8988T (cell line): ENCODE data around the gene FGD5.

ENCODE experiments used
- DNase-seq: peaks from one replicate; pipeline ENCODE4 v3.0.0; 2011

The FGD5 gene

GRCh38 chr3:14831916-14832450 is 13.2 kb downstream of the FGD5 start:
- no peak for DNase-seq

DNA sequence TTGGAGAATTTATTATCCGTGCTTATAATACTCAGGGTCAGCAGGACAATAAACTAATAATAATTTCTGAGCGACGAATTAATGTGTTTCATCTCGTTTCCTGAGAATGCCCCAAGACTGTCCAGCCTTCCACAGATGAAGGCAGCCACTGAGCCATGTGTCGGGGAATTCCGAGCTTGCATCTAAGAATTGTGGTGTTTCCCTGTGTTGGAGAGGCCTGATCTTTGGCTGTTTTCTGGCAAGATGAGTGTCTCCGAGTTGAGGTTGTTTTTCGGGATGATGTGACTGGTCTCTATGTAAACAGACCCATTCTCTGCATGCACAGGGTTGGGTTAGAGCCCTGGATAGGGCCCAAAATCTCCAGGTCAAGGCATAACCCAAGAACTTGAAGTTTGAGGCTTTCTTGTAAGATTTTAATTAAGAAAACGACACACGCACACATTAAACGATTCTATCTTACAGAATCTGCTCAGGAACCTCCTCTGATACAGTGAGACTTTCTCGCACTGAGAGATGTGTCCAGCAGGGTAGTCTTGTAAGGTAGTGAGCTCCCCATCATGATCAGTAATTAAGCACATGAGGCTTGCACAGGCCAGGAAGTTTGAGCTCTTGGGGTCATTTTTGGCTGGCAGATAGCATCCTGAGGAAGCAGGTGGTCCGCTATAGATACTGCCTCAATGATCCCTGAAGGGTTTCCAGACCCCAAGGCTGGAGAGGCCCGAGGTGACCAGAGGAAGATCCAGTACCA is 14.4 kb downstream of the FGD5 start:
- DNase-seq, result no peak

GRCh38 chr3:14834121-14834520 is 15.4 kb downstream of the FGD5 start:
- no peak for DNase-seq

- DNase-seq, result no peak
These were observed 16.2 kb downstream of the FGD5 start for GRCh38 chr3:14834807-14835466.

- DNase-seq, result no peak
These were observed 17.3 kb downstream of the FGD5 start for GRCh38 chr3:14836049-14836468.

- DNase-seq, result no peak
These were observed 18.6 kb downstream of the FGD5 start for GRCh38 chr3:14837186-14837877.

- no peak for DNase-seq
These were observed 19.1 kb downstream of the FGD5 start for GRCh38 chr3:14837878-14838258.

- DNase-seq, result no peak
These were observed 20.5 kb downstream of the FGD5 start for GRCh38 chr3:14839236-14839635.

DNA sequence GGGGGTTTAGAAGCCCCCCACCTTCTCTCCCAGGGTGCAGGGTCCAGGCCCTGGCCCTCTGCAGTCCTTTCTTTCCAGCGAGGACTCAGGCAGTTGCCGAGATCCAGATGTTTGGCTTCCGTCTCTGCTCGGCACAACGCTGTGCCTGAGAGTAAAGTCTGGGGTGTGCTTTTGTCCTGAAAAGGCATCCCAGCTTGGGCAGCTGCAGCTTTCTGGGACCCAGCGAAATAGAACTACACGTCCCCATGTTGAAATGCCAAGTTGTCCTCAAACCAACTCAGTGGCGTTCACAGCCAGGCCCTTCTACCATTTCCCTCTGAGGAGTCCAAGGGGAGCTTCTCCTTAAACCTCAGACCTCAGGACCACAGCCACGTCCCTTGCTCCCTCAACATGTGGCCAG is 23.1 kb downstream of the FGD5 start:
- no peak for DNase-seq

DNA sequence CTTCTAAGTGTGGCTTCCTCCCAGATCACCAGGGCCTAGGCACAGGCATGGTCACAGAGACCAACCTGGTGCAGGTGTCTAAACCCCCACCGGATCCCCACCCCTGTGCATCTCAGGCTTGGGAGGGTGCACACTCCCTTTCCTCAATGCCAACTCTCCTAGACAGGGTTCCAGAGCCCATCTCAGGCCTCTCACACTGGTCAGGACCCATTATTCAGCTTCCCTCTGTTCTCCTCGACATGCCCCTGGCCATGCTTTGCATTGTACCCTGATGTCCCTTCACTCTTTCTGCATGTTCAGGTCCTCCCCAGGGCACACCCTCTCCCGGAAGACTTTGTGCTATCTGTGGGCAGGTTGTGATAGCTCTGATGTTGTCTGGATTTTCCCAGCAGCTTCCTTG is 23.5 kb downstream of the FGD5 start:
- no peak for DNase-seq

DNA sequence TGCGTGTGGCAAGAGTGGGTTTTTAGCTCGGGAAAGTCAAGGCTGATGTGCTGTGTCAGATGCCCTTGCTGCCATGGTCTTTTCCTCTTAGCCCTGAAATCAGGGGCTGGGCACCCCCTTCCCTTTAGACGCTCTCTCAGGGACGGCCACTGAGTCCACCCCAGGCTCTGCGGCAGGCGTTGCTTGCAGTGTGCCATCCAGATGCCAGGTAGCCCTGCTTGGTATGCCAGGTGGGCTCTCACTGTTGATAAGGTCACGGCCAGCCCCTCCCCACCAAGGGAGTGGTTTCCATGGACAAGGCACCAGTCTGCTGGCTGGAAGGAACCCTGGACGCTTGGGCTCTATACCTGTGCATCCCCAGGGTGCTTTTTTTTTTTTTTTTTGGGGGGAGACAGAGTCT is 24.6 kb downstream of the FGD5 start:
- DNase-seq, result no peak

DNA sequence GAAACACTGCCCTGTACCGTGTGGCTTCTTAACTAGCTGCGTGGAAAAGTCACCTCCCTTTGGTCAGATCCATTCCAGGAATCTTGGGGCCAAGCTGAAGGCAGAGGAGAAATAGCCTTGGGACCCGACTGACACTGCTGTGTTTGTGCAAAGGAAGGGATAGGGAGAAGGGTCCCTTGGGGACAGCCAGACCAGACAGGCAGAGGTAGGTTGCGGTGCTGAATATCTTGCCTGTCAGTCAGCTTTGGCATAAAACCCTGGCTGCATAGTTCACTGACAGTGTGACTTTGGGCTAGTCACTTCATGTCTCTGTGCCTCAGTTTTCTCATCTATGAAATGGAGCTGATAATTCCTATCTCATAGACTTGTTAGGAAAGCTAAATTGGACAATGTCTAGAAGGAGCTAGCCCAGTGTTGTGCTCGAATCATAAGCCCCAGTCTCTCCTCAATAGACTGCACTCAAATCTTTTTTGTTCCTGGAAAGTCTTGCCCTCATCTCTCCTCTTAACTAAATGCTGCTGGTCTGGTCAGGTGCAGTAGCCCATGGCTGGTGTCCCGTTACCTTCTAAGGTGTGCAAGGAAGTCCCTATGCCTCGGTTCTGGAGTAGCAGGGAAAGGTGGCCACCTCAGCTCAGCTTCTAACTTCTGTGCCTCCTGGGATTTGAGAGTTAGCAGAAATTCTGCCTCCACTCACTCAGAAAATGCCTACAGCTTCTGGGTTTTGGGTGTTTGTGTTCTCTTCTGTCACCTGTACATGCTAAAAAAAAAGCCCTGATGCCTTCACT is 25.8 kb downstream of the FGD5 start:
- no peak for DNase-seq

GRCh38 chr3:14845180-14845579 is 26.4 kb downstream of the FGD5 start:
- DNase-seq, result no peak

GRCh38 chr3:14845826-14846225 is 27.1 kb downstream of the FGD5 start:
- no peak for DNase-seq

DNA sequence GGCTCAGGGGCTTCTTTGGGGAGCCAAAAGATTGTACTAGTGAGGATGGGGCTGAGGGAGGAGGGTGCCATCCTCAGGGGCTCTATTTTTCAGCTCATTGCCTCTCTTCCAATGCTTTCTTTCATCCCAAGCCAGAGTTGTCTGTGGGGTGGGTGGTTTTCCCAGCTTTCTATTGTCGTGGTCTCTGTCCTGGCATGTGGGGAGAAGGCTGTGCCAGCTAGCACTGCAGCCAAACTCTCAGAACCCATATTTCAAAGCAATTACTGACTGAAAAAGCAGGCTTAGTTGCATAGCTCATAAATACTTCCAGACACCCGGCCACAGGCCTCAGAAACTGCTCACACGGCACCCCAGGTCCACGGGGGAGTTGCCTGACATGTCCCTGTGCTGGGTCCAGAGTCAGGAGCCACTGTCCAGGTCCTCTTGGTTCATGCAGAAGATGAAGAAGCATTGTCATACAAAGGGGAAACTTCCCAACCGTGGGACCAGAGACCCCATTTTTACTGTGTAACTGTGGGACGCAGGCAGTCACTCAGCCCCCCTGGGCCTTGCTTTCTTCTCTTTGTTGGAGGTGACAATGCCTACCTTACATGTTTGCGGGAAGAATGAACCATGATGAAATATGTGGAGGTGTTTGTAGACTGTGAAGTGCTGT is 27.6 kb downstream of the FGD5 start:
- DNase-seq, result no peak

DNA sequence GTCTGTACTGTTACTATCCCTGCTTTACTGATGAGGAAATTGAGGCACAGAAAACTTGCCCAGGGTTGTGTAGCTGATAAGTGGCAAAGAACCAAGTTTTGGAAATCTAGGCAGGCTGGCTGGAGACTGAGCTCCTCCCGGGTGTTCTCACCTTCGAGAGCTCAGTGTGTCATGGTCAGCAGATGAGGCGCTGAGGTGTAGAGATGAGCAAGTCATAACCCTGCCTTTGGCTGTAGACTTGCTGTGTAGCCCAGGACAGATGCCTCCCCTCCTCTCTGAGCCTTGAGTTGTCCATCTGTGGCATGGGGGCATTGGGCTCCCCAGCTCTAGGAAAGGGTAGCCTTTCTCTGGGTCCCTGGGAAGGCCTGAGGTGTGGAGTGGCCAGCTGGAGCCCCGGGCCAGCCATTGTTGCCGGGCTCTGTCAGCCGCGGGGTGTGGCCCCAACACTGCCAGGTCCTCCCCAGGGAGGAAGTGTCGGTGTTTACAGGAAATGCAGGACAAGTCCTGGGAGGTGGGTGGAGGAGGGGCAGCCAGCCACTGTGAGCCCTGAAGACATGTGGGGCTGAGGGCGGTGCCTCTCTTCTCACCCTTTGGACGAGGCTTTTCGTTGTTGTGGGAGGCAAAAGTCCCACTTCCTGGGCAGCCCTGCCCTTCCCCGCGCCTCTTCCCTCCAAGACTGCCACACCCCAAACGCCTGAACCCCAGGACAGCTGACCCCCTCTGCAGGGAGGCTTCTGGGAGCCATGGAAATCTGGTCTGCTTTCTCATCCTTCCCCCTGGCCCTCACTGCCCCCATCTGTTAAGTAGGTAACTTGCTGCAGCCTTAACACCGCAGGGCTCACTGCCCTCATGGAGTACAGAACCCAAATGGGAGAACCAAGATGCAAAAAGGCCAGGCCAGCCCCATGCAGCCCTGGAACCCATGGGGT is 29.1 kb downstream of the FGD5 start:
- no peak for DNase-seq

GRCh38 chr3:14848906-14849305 is 30.1 kb downstream of the FGD5 start:
- DNase-seq, result no peak

- no peak for DNase-seq
These were observed 31.0 kb downstream of the FGD5 start for GRCh38 chr3:14849638-14850230.

DNA sequence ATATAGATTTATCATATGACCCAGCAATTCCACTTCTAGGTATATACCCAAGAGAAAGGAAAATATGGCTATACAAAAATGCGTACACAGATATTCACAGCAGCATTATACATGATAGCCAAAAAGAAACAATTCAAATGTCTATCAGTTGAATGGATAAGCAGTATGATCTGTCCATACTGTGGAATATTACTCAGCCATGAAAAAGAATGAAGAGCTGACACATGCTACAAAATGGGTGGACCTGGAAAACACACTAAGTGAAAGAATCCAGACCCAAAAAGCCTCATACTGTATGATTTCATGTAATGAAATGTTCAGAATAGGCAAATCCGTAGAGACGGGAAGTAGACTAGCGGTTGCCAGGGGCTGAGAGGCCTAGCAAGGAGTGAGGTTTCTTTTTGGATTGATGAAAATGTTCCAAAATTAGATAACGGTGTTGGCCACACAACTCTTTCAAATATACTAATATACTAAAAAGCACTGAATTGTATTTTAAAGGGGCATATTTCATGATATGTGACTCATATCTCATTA is 33.4 kb downstream of the FGD5 start:
- DNase-seq, result no peak

GRCh38 chr3:14852717-14853116 is 34.0 kb downstream of the FGD5 start:
- DNase-seq, result no peak
